Fibroblast of pulmonary artery (primary cell): ENCODE data around the gene TMEM45A.

Experiments used
- DNase-seq: peaks from one replicate; pipeline ENCODE4 v3.0.0-alpha.2; 2010; ENCODE audit warnings: low read depth
- H3K4me3 ChIP-seq: replicated peaks from 2 replicates; pipeline ENCODE4 v1.5.1; 2011; ENCODE audit warnings: low read depth, mild to moderate bottlenecking, control low read depth, low read length, moderate library complexity
- TF ChIP-seq, protein P1 (sequence below): IDR thresholded peaks from 2 replicates; pipeline ENCODE4 v1.5.1; 2011; ENCODE audit warnings: mild to moderate bottlenecking, control low read depth, low read length, inconsistent platforms; ENCODE audit errors: missing control alignments

TMEM45A gene

DNA sequence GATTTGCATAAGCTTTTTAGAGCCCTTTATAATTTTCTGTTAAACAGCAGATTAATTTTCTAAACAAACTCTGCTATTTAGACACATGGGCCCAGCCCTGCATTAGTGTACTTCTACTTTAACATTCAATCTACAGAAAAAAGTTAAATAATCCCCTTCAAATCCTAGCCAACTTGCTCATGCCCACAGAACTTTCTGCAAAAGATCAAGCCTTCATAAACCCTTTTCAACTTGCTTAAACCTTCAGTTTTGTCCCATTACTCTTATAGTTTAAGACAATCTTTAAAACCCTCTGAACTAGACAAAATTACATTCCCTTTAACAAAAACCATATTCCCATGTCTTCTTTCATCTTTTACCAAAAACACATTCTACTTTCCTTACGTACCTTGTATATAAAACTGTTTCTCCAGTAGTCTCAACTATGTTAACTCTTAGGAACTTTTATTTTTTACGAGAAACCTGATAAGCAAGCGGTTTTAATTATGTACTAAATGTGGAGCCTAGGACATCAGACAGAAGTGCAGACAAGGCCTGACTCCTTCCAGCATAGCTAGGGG is 91.8 kb downstream of the TMEM45A start:
- TF ChIP-seq, protein P1, sequence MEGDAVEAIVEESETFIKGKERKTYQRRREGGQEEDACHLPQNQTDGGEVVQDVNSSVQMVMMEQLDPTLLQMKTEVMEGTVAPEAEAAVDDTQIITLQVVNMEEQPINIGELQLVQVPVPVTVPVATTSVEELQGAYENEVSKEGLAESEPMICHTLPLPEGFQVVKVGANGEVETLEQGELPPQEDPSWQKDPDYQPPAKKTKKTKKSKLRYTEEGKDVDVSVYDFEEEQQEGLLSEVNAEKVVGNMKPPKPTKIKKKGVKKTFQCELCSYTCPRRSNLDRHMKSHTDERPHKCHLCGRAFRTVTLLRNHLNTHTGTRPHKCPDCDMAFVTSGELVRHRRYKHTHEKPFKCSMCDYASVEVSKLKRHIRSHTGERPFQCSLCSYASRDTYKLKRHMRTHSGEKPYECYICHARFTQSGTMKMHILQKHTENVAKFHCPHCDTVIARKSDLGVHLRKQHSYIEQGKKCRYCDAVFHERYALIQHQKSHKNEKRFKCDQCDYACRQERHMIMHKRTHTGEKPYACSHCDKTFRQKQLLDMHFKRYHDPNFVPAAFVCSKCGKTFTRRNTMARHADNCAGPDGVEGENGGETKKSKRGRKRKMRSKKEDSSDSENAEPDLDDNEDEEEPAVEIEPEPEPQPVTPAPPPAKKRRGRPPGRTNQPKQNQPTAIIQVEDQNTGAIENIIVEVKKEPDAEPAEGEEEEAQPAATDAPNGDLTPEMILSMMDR, result no peak
- no peak overlapping the region for H3K4me3 ChIP-seq
- DNase-seq, result no peak

DNA sequence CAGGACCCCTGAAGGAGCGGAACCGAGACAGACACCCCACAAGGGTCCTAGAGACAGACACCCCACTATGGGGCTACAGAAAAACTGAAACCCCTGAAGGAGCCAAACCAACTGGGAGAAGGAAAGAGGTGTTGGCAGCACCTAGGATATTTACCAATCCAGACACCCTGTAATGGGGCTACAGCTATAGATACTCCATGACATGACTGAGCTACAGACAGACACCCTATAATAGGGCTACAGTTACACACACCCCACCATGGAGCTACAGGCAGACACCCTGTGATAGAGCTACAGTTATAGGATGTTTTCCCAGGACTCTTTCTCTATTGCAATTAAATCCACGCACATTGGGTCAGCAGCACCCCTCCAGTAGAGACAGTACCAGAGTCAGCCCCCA is 94.4 kb downstream of the TMEM45A start:
- DNase-seq, result no peak
- TF ChIP-seq, protein P1, result no peak
- no peak overlapping the region for H3K4me3 ChIP-seq

DNA sequence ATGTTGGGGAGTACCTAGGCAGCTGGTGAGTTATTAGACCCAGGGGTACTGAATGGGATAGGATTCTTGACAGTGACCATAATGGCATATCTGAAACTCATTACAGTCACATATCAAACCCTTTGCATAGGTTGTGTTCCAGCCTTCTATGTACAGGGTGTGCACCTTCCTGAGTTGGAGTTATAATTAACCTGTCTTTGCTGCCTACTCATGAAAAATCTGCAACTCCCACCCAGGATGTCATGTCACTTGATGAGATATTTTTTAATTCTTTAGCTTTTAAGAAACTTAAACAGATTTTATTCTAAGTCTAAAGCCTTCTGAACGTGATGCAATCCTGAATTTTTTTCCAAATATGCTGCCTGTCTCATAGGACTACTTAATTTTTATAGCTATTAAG is 95.8 kb downstream of the TMEM45A start:
- TF ChIP-seq, protein P1, result no peak
- no peak overlapping the region for H3K4me3 ChIP-seq
- DNase-seq, result no peak

DNA sequence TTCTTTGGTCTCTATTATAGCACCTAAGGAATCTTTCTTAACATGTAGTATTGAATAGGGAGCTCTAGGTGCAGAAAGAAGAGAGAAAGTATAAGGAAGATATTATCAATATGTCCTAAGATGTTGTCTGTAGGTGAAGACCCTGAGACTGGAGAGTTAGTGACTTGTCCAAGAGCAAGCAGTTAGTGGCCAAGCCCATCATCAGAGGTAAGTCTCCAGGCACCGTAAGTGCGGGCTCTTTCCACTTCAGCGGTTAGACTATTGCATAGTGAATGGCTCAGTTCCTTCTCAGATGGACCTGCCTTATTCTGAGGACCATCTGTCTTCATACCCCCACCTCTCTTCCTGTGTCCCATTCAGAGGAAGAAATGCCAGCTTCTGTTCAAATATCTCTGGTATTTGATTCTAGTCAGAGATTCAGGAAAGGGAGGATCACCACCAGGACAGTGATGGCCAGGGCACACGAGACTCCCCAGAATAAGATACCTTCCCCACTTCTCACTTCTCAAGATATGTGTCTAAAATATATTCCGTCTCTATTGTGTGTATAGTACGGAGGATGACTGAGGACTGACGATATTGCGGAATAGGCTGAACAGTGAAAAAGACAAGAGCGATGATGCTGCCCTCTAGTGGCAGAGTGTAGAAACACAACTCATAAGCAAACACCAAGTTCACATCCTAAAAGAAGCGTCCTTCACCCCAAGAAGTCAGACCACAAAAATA is 97.9 kb downstream of the TMEM45A start:
- no peak overlapping the region for H3K4me3 ChIP-seq
- peak; percentile 86 for DNase-seq
- TF ChIP-seq, protein P1, result peak; percentile 89

DNA sequence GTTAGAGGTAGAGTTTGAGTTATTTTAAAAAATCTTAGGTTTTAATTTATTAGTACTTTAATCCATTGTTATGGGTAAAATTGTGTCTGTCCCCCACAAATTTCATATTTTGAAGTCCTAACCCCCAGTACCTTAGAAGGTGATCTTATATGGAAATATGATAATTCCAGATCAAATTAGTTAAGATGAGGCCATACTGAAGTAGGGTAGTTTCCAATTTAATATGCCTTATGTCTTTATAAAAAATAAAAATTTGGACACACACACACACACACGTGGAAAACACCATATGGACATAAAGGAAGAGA is 98.4 kb downstream of the TMEM45A start:
- DNase-seq, result no peak
- TF ChIP-seq, protein P1, result no peak
- no peak overlapping the region for H3K4me3 ChIP-seq

DNA sequence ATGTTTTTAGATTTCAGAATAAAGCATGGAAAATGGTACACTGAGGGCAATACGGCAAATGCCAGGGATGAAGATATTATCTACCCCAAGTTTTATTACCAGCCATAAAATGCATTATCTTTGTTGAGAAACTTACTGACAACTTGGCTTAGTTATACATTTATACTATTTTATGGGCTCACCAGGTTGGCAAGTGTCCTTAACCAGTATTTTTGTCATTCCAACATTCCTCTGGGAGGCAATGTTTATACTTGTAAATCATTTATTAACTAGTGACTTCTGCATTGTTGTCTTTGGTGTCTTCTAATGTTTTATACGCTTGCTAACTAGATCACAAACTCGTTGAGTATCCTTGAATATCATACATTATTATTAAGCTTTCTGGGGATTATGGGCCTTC is 99.0 kb downstream of the TMEM45A start:
- TF ChIP-seq, protein P1, result no peak
- no peak overlapping the region for H3K4me3 ChIP-seq
- no peak for DNase-seq
